Measurements from ENCODE around the gene NCOR2. TPM values are rescaled to one million over a fixed set of nuclear protein-coding genes. Genes with fewer than 3 reads are reported as not detected.

The NCOR2 gene
- total RNA-seq, 3 donors from 2014 or later (not counting 1 experiment from before 2014, with no cell fraction given): 109 to 126 (median 125) TPM

- Mint-ChIP-seq H3K4me3 (no peak overlapping the region), H3K27ac (no peak overlapping the region)
Measured at GRCh38 chr12:124530637-124531263, 36.7 kb downstream of the NCOR2 start.

GRCh38 chr12:124529565-124530276 is 37.7 kb downstream of the NCOR2 start:
- H3K4me3 ChIP-seq (ENCODE audit: low read length): no peak overlapping the region
- DNase-seq: no peak
- H3K4me1 Mint-ChIP-seq: peaks cover 11 to 29% of the 10 kb centered on the region in 2 donors
- H3K9me3 ChIP-seq (ENCODE audit: control insufficient read depth, insufficient read depth, low read length): no peaks in the 10 kb centered on the region
- no peak for ATAC-seq
- H3K4me3 Mint-ChIP-seq: no peak overlapping the region
- H3K36me3 ChIP-seq (ENCODE audit: control insufficient read depth, insufficient read depth, low read length): peaks cover 3% of the 10 kb centered on the region
- no peak for TF ChIP-seq CTCF (IDR thresholded peaks at IDR 0.05)
- H3K27ac ChIP-seq (ENCODE audit: low read length): no peak overlapping the region
- 85% methylated on average over 6 of the region's 6 CpGs for WGBS (ENCODE audit: insufficient coverage)
- H3K27me3 Mint-ChIP-seq (ENCODE audit: low read depth in 2 of 2): no peaks in the 10 kb centered on the region
- no peaks in the 10 kb centered on the region for H3K27me3 ChIP-seq (ENCODE audit: control insufficient read depth, insufficient read depth, low read length)
- H3K4me1 ChIP-seq (ENCODE audit: control insufficient read depth, insufficient read depth, low read length): no peaks in the 10 kb centered on the region
- H3K36me3 Mint-ChIP-seq: no peaks in the 10 kb centered on the region
- H3K9me3 Mint-ChIP-seq: no peaks in the 10 kb centered on the region
- intact Hi-C loops (cut with micrococcal nuclease): no loop called here
- H3K27ac Mint-ChIP-seq: no peak overlapping the region

More at GRCh38 chr12:124530637-124531263, 36.7 kb downstream of the NCOR2 start:
- 91% methylated on average over 9 of the region's 9 CpGs for WGBS (ENCODE audit: insufficient coverage)
- no peaks in the 10 kb centered on the region for H3K27me3 Mint-ChIP-seq (ENCODE audit: low read depth in 2 of 2)
- no peaks in the 10 kb centered on the region for H3K36me3 Mint-ChIP-seq
- no peak for TF ChIP-seq CTCF (IDR thresholded peaks at IDR 0.05)
- Histone ChIP-seq H3K27me3 (ENCODE audit: control insufficient read depth, insufficient read depth, low read length) (no peaks in the 10 kb centered on the region), H3K36me3 (ENCODE audit: control insufficient read depth, insufficient read depth, low read length) (peaks cover 3% of the 10 kb centered on the region), H3K4me1 (ENCODE audit: control insufficient read depth, insufficient read depth, low read length) (no peaks in the 10 kb centered on the region), H3K27ac (ENCODE audit: low read length) (no peak overlapping the region), H3K9me3 (ENCODE audit: control insufficient read depth, insufficient read depth, low read length) (no peaks in the 10 kb centered on the region), H3K4me3 (ENCODE audit: low read length) (no peak overlapping the region)
- DNase-seq (no peak), ATAC-seq (no peak)
- peaks cover 8 to 21% of the 10 kb centered on the region in 2 donors for H3K4me1 Mint-ChIP-seq
- intact Hi-C loops (cut with micrococcal nuclease): no loop called here
- H3K9me3 Mint-ChIP-seq: no peaks in the 10 kb centered on the region

- Histone ChIP-seq H3K27ac (ENCODE audit: low read length) (no peak overlapping the region), H3K9me3 (ENCODE audit: control insufficient read depth, insufficient read depth, low read length) (no peaks in the 10 kb centered on the region), H3K36me3 (ENCODE audit: control insufficient read depth, insufficient read depth, low read length) (no peaks in the 10 kb centered on the region), H3K4me3 (ENCODE audit: low read length) (no peak overlapping the region), H3K4me1 (ENCODE audit: control insufficient read depth, insufficient read depth, low read length) (no peaks in the 10 kb centered on the region), H3K27me3 (ENCODE audit: control insufficient read depth, insufficient read depth, low read length) (no peaks in the 10 kb centered on the region)
- Mint-ChIP-seq H3K27ac (no peak overlapping the region), H3K27me3 (ENCODE audit: low read depth in 2 of 2) (no peaks in the 10 kb centered on the region), H3K36me3 (no peaks in the 10 kb centered on the region), H3K4me1 (peaks cover 23 to 46% of the 10 kb centered on the region in 2 donors), H3K4me3 (no peak overlapping the region), H3K9me3 (no peaks in the 10 kb centered on the region)
- WGBS (ENCODE audit: insufficient coverage): 92% methylated on average over 20 of the region's 20 CpGs
- intact Hi-C loops (cut with micrococcal nuclease): no loop called here
- no peak for TF ChIP-seq CTCF (IDR thresholded peaks at IDR 0.05)
- ATAC-seq (no peak), DNase-seq (no peak)
Measured at GRCh38 chr12:124527861-124528561, 39.4 kb downstream of the NCOR2 start.
